Spinal cord (tissue), 10 donors: ENCODE measurements around the gene IL23A. TPM values are rescaled to one million over a fixed set of nuclear protein-coding genes. Genes with fewer than 3 reads are reported as not detected.

Experiments
- DNase-seq, 6 donors: peaks; one replicate each; pipeline versions ENCODE4 v3.0.0 to v3.0.0-alpha.2; 2013 to 2015; ENCODE audit warnings: low spot score in 6 of 6, low read depth in 4 of 6
- H3K27ac ChIP-seq: one replicate; pipeline ENCODE4 v1.5.1; 2013; ENCODE audit warnings: low read depth, low read length, control low read depth
- H3K27me3 ChIP-seq: one replicate; pipeline ENCODE4 v1.6.1; 2013; ENCODE audit warnings: low read length; ENCODE audit not compliant: control insufficient read depth, insufficient read depth
- H3K36me3 ChIP-seq: one replicate; pipeline ENCODE4 v1.6.1; 2013; ENCODE audit warnings: low read length; ENCODE audit not compliant: control insufficient read depth, insufficient read depth
- H3K4me1 ChIP-seq: one replicate; pipeline ENCODE4 v1.6.1; 2013; ENCODE audit warnings: low read length; ENCODE audit not compliant: control insufficient read depth, insufficient read depth
- H3K4me3 ChIP-seq: one replicate; pipeline ENCODE4 v1.5.1; 2013; ENCODE audit warnings: low read depth, low read length, control low read depth
- H3K9me3 ChIP-seq: one replicate; pipeline ENCODE4 v1.6.1; 2013; ENCODE audit warnings: low read length; ENCODE audit not compliant: control insufficient read depth, insufficient read depth
- WGBS: methylation state at CpG from one replicate; pipeline ENCODE4 v1.1.5; 2013; ENCODE audit warnings: missing lambda C conversion rate; ENCODE audit not compliant: insufficient coverage; 5-methylcytosine and 5-hydroxymethylcytosine counted together
- polyA plus RNA-seq, 2 donors: library from polyadenylated mRNA; unstranded; fragments of 120-200 nt; gene quantifications; one replicate each; pipeline ENCODE4 v1.2.1, GENCODE V29; 2013; ENCODE audit not compliant: insufficient read length in 2 of 2
- small RNA-seq: library from RNA; depleted of rRNA; stranded (forward); fragments of <200 nt; gene quantifications from one replicate; pipeline ENCODE3, GENCODE V24; 2014; ENCODE audit warnings: low replicate concordance
- total RNA-seq, 2 donors: library from RNA; depleted of rRNA in 1 of 2; stranded (reverse); fragments of 120-200 nt in 1 of 2; fragments of >200 nt in 1 of 2; gene quantifications; one replicate each; pipeline versions ENCODE4 v1.2.3 to v1.2.4, GENCODE V29; 2013 to 2014
- donor health status: healthy.

IL23A gene
- total and polyA plus RNA-seq, 4 donors, result 0.22 to 0.80 (median 0.46) TPM; not detected in 1

DNA sequence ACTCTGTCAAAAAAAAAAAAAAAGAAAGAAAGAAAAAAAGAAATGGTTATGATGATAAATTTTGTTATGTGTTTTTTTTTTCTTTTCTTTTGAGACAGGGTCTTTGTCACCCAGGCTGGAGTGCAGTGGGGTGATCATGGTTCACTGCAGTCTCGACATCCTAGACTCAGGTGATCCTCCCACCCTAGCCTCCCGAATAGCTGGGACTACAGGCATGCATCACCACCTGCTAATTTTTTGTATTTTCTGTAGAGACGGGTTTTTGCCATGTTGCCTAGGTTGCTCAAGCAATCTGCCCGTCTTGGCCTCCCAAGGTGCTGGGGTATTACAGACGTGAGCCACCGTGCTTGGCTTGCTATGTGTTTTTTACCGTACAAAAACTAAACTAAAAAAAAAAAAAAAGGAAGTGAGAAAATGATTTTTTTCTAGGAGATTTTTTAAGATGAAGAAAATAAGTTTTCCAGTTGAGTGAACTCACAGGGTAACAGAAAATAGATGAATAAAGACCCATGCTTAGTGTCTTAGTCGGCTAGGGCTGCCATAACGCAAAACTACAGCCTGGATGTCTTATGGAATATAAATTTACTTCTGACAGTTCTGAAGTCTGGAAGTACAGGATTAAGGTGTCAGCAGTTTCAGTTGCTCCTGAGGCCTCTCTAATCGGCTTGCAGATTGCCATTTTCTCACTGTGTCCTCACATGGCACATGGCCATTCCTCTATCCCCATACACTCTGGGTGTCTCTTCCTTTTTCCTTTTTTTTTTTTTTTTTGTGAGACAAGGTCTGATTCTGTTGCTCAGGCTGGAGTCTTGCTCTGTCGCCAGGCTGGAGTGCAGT lies 37.1 kb downstream of the IL23A start:
- Histone ChIP-seq H3K4me1 (no peaks in the 10 kb centered on the region), H3K4me3 (no peak overlapping the region), H3K27ac (no peak overlapping the region), H3K27me3 (peaks cover 2% of the 10 kb centered on the region), H3K9me3 (no peaks in the 10 kb centered on the region), H3K36me3 (no peaks in the 10 kb centered on the region)
- no peak for DNase-seq
- WGBS, result 89% methylated on average over 5 of the region's 11 CpGs

DNA sequence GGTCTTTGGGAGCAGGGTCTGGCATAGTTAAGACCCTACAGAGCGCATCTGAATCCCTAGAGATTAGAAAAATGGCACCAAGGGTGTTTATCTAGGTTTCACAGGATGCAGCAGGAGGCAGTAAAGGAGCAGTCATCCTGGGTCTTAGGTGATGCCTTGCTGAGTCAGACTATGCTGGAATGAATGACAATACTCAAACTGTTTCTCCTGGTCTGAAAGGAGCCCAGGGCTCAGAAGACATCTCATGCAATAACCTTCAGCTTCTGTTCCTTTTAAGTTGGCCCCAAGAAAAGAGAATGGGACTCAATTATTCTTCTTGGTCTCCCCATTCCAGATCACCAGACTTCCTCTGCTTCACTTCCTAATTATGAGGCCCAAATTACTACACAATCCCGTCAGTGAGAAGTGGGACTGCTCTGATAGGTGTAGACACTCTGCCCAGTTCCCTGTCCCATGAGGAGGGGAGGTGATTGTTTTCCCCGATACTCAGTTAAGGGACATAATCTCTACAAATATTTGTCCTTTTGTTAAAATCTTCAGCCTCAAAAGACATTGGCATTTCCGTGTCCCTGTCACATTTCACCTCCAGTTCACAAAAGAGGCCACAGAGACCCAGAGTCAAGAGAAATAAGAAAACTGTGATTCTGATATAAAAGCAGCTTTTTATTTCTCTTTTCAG lies 38.8 kb downstream of the IL23A start:
- no peak for DNase-seq
- H3K36me3 ChIP-seq, result no peaks in the 10 kb centered on the region
- no peaks in the 10 kb centered on the region for H3K9me3 ChIP-seq
- no peak overlapping the region for H3K27ac ChIP-seq
- 100% methylated on average over 1 of the region's 4 CpGs for WGBS
- H3K4me1 ChIP-seq, result no peaks in the 10 kb centered on the region
- H3K27me3 ChIP-seq, result peaks cover 2% of the 10 kb centered on the region
- no peak overlapping the region for H3K4me3 ChIP-seq

DNA sequence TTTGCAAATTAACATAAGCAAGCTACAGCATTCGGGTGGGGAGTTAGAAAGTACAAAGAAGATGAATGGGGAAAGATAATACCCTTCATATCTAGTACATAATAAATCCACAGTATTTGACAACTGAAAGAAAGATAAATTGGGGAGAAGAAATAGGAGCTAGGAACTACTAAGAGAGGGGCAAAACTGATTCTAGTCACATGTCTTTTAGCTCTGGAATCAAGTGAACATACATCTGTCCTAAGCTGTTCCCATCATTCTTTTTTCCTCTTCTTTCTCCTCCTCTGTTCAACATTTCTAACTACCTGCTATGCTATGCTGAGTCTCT lies 39.3 kb downstream of the IL23A start:
- Histone ChIP-seq H3K4me3 (no peak overlapping the region), H3K4me1 (no peaks in the 10 kb centered on the region), H3K27me3 (peaks cover 2% of the 10 kb centered on the region), H3K9me3 (no peaks in the 10 kb centered on the region), H3K36me3 (no peaks in the 10 kb centered on the region), H3K27ac (no peak overlapping the region)
- WGBS, result no CpG with 5 or more reads among the region's 1 CpG
- no peak for DNase-seq

DNA sequence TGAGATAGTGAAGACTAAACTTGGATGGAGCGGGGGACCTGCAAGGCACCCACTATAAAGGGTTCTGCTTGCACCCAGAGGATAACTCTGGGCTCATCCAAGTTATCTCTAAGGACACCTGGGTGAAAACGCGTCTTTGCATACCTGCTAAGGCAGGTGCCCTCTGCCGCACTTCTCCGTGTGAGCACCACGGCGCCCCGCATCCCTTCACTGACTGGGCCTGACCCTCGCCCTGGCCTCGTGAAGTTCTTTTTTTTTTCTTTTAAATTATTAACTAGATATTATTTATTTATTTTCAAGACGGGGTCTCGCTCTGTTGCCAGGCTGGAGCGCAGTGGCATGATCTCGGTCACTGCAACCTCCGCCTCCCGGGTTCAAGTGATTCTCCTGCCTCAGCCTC lies 43.9 kb downstream of the IL23A start:
- Histone ChIP-seq H3K27ac (no peak overlapping the region), H3K4me1 (no peaks in the 10 kb centered on the region), H3K9me3 (no peaks in the 10 kb centered on the region), H3K4me3 (no peak overlapping the region), H3K36me3 (no peaks in the 10 kb centered on the region), H3K27me3 (no peaks in the 10 kb centered on the region)
- DNase-seq, result no peak
- WGBS, result 96% methylated on average over 8 of the region's 16 CpGs

DNA sequence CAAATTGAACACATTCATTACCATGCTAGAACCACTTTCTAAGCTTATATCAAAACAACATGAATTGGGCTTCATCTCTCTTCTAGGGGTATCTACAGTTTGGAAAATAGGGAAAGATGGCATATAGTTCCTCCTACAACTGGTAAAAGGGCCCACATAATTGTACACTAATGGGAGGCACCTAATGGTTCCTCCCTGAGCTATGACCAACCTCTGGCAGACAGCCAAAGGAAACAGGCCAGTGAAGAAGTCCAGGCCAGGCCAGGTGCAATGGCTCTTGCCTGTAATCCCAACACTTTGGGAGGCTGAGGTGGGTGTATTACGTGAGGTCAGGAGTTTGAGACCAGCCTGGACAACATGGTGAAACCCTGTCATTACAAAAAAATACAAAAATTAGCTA lies 47.2 kb downstream of the IL23A start:
- Histone ChIP-seq H3K36me3 (no peaks in the 10 kb centered on the region), H3K4me1 (no peaks in the 10 kb centered on the region), H3K27ac (no peak overlapping the region), H3K9me3 (no peaks in the 10 kb centered on the region), H3K4me3 (no peak overlapping the region), H3K27me3 (no peaks in the 10 kb centered on the region)
- no CpG with 5 or more reads among the region's 1 CpG for WGBS
- DNase-seq, result no peak

DNA sequence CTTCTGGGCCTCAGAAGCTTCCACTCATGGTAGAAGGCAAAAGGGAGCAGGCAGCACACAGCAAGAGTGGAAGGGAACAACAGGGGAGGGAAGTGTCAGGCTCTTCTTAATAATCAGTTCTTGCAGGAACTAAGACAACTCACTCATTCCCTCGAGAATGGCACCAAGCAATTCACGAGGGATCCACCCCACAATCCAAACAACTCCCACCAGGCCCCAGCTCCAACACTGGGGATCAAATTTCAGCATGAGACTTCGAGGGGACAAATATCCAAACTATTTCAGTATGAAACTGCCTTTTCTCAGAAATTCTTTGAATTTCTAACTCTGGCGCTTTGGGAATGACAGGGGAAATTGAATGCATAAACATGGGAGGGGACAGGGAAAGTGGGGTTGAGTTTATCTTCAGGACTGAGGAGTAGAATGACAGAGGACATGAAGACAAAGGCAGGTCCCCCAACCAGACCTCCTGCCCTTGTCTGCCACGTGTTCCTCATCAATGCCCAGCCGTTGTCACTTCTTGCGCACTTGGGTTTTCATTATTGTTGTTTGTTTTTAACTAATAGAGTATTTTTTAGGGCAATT lies 48.6 kb downstream of the IL23A start:
- Histone ChIP-seq H3K27ac (peak overlapping the region; percentile 33), H3K9me3 (no peaks in the 10 kb centered on the region), H3K4me1 (no peaks in the 10 kb centered on the region), H3K27me3 (no peaks in the 10 kb centered on the region), H3K36me3 (no peaks in the 10 kb centered on the region), H3K4me3 (no peak overlapping the region)
- DNase-seq, result no peak
- 34% methylated on average over 3 of the region's 7 CpGs for WGBS

DNA sequence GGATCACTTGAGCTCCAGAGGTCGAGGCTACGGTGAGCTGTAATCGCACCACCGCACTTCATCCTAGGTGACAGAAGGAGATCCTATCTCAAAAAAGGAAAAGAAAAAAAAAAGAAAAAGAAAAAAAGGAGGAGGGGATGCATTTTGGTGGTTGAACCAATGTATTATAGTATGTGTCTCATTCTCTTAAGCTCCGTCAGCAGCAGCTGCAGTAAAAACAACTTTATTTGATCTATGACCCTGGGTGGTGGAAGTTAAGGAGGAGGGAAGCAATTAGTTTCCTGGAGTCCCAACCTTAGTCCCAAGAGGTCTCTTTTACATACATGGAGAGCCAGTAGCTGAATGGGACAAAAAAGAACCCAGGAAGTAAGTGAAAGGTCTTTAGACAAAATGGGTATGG lies 50.7 kb downstream of the IL23A start:
- WGBS, result 64% methylated on average over 3 of the region's 5 CpGs
- H3K9me3 ChIP-seq, result no peaks in the 10 kb centered on the region
- H3K4me1 ChIP-seq, result no peaks in the 10 kb centered on the region
- H3K36me3 ChIP-seq, result no peaks in the 10 kb centered on the region
- no peak for DNase-seq
- no peaks in the 10 kb centered on the region for H3K27me3 ChIP-seq
- no peak overlapping the region for H3K27ac ChIP-seq
- H3K4me3 ChIP-seq, result no peak overlapping the region

Small RNA genes lying within 50 kb of the gene (small RNA-seq; reads per million reads assigned to genes)
- not detected for gene RNU7-40P

Other genes starting within 250 kb of the IL23A start
- gene PA2G4, start 234.3 kb upstream of the IL23A start, total RNA-seq, result 100 to 1,000 TPM in 1 of 2 donors, 10 to 100 TPM in 1; 63.6 to 106 TPM
- gene PA2G4, start 234.3 kb upstream of the IL23A start, polyA plus RNA-seq, result 100 to 1,000 TPM; 123 to 126 TPM
- gene RPL41, start 222.3 kb upstream of the IL23A start, total RNA-seq, result 1,000 to 10,000 TPM in 1 of 2 donors, 100 to 1,000 TPM in 1; 970 to 5,681 TPM
- 1,000 to 10,000 TPM; 2,766 to 3,172 TPM for gene RPL41, start 222.3 kb upstream of the IL23A start, polyA plus RNA-seq
- 1 to 10 TPM; 5.2 to 7.1 TPM for gene ZC3H10, start 220.6 kb upstream of the IL23A start, total RNA-seq
- gene ZC3H10, start 220.6 kb upstream of the IL23A start, polyA plus RNA-seq, result 1 to 10 TPM; 4.1 to 6.0 TPM
- gene ESYT1, start 210.6 kb upstream of the IL23A start, total RNA-seq, result 10 to 100 TPM; 72.6 to 76.6 TPM
- gene ESYT1, start 210.6 kb upstream of the IL23A start, polyA plus RNA-seq, result 10 to 100 TPM; 42.6 to 49.7 TPM
- gene MYL6B, start 186.3 kb upstream of the IL23A start, total RNA-seq, result 100 to 1,000 TPM in 1 of 2 donors, 10 to 100 TPM in 1; 69.4 to 199 TPM
- 100 to 1,000 TPM; 276 to 287 TPM for gene MYL6B, start 186.3 kb upstream of the IL23A start, polyA plus RNA-seq
- gene MYL6, start 180.5 kb upstream of the IL23A start, total RNA-seq, result 1,000 to 10,000 TPM in 1 of 2 donors, 100 to 1,000 TPM in 1; 887 to 2,396 TPM
- gene MYL6, start 180.5 kb upstream of the IL23A start, polyA plus RNA-seq, result 1,000 to 10,000 TPM; 1,367 to 1,524 TPM
- 100 to 1,000 TPM in 1 of 2 donors, 10 to 100 TPM in 1; 66.2 to 104 TPM for gene SMARCC2, start 149.4 kb upstream of the IL23A start, total RNA-seq
- gene SMARCC2, start 149.4 kb upstream of the IL23A start, polyA plus RNA-seq, result 100 to 1,000 TPM; 141 to 143 TPM
- 10 to 100 TPM; 58.0 to 75.1 TPM for gene RNF41, start 117.0 kb upstream of the IL23A start, total RNA-seq
- gene RNF41, start 117.0 kb upstream of the IL23A start, polyA plus RNA-seq, result 10 to 100 TPM; 51.5 to 56.7 TPM
- 10 to 100 TPM; 20.8 to 45.5 TPM for gene NABP2, start 114.5 kb upstream of the IL23A start, total RNA-seq
- 10 to 100 TPM; 46.3 to 48.3 TPM for gene NABP2, start 114.5 kb upstream of the IL23A start, polyA plus RNA-seq
- gene SLC39A5, start 108.8 kb upstream of the IL23A start, total RNA-seq, result under 1 TPM in 1 of 2 donors, not detected in 1; 0.66 TPM
- 1 to 10 TPM in 1 of 2 donors, under 1 TPM in 1; 0.60 to 1.9 TPM for gene SLC39A5, start 108.8 kb upstream of the IL23A start, polyA plus RNA-seq
- 10 to 100 TPM; 20.9 to 23.2 TPM for gene ANKRD52, start 80.5 kb upstream of the IL23A start, total RNA-seq
- gene ANKRD52, start 80.5 kb upstream of the IL23A start, polyA plus RNA-seq, result 10 to 100 TPM; 42.7 to 54.7 TPM
- gene COQ10A, start 71.9 kb upstream of the IL23A start, total RNA-seq, result 10 to 100 TPM; 13.4 to 19.0 TPM
- 10 to 100 TPM; 24.9 to 29.9 TPM for gene COQ10A, start 71.9 kb upstream of the IL23A start, polyA plus RNA-seq
- gene CS, start 38.6 kb upstream of the IL23A start, total RNA-seq, result 100 to 1,000 TPM in 1 of 2 donors, 10 to 100 TPM in 1; 79.6 to 179 TPM
- gene CS, start 38.6 kb upstream of the IL23A start, polyA plus RNA-seq, result 100 to 1,000 TPM; 196 to 202 TPM
- gene CNPY2, start 22.9 kb upstream of the IL23A start, total RNA-seq, result 100 to 1,000 TPM in 1 of 2 donors, 10 to 100 TPM in 1; 46.7 to 163 TPM
- 100 to 1,000 TPM; 144 to 145 TPM for gene CNPY2, start 22.9 kb upstream of the IL23A start, polyA plus RNA-seq
- gene PAN2, start 4.9 kb upstream of the IL23A start, total RNA-seq, result 10 to 100 TPM; 41.0 to 74.1 TPM
- gene PAN2, start 4.9 kb upstream of the IL23A start, polyA plus RNA-seq, result 10 to 100 TPM; 55.0 to 74.9 TPM
- gene STAT2, start 21.2 kb downstream of the IL23A start, total RNA-seq, result 100 to 1,000 TPM; 120 to 145 TPM
- 100 to 1,000 TPM in 1 of 2 donors, 10 to 100 TPM in 1; 72.4 to 120 TPM for gene STAT2, start 21.2 kb downstream of the IL23A start, polyA plus RNA-seq
- not detected for gene APOF, start 24.0 kb downstream of the IL23A start, total RNA-seq
- gene APOF, start 24.0 kb downstream of the IL23A start, polyA plus RNA-seq, result under 1 TPM in 1 of 2 donors, not detected in 1; 0.12 TPM
- 10 to 100 TPM; 10.1 to 10.6 TPM for gene TIMELESS, start 110.5 kb downstream of the IL23A start, total RNA-seq
- gene TIMELESS, start 110.5 kb downstream of the IL23A start, polyA plus RNA-seq, result 10 to 100 TPM; 20.4 to 24.8 TPM
- gene MIP, start 115.8 kb downstream of the IL23A start, total RNA-seq, result under 1 TPM in 1 of 2 donors, not detected in 1; 0.30 TPM
- under 1 TPM in 1 of 2 donors, not detected in 1; 0.60 TPM for gene MIP, start 115.8 kb downstream of the IL23A start, polyA plus RNA-seq
- 1 to 10 TPM; 1.7 to 3.8 TPM for gene SPRYD4, start 129.7 kb downstream of the IL23A start, total RNA-seq
- gene SPRYD4, start 129.7 kb downstream of the IL23A start, polyA plus RNA-seq, result 1 to 10 TPM; 2.7 to 5.1 TPM
- gene GLS2, start 149.3 kb downstream of the IL23A start, total RNA-seq, result 10 to 100 TPM in 1 of 2 donors, 1 to 10 TPM in 1; 3.1 to 10.5 TPM
- 10 to 100 TPM in 1 of 2 donors, 1 to 10 TPM in 1; 9.6 to 10.8 TPM for gene GLS2, start 149.3 kb downstream of the IL23A start, polyA plus RNA-seq
- 10 to 100 TPM; 12.3 to 19.8 TPM for gene RBMS2, start 182.9 kb downstream of the IL23A start, total RNA-seq
- gene RBMS2, start 182.9 kb downstream of the IL23A start, polyA plus RNA-seq, result 10 to 100 TPM; 13.0 to 23.7 TPM